CD4-positive, alpha-beta T cell (primary cell): ENCODE data around the gene PRSS35. TPM values are rescaled to one million over a fixed set of nuclear protein-coding genes. Genes with fewer than 3 reads are reported as not detected.
"Not testable (repeated sequence)": the region's sequence is repeated elsewhere in the genome, so short reads cannot be mapped to it uniquely, and the experiment has no call there.

Source experiments
- ATAC-seq: fragments of 200-7000 bp; cut with Tn5 transposase; one replicate; pipeline ENCODE4 v1.10.0; 2022; ENCODE audit warnings: mild to moderate bottlenecking; ENCODE audit not compliant: poor library complexity
- CTCF ChIA-PET: fragments of 350-600 bp; sonication (Branson Sonifier 250); formaldehyde crosslinking; loops from one replicate; lab custom pipeline; 2021; ENCODE audit warnings: antibody characterized with exemption, inconsistent platforms; lab: Charles Lee
- POLR2A ChIA-PET: fragments of 350-600 bp; sonication (Branson Sonifier 250); formaldehyde crosslinking; loops from one replicate; lab custom pipeline; 2021; ENCODE audit warnings: antibody characterized with exemption, inconsistent platforms; lab: Charles Lee
- DNase-seq, 14 experiments: peaks; one replicate each; pipeline ENCODE4 v3.0.0-alpha.2; 2013 to 2020; ENCODE audit warnings: mixed read lengths in 2 of 14
- H3K27ac ChIP-seq, 2 donors: one replicate each; pipeline versions ENCODE4 v1.5.1 to v1.7.0; 2013; ENCODE audit warnings: low read length in 2 of 2, low read depth in 1 of 2, mild to moderate bottlenecking in 1 of 2
- H3K27me3 ChIP-seq, 2 experiments: 1 replicate in 1 of 2; 2 replicates in 1 of 2; pipeline versions ENCODE4 v1.6.1 to v1.7.0; 2013; ENCODE audit warnings: low read length in 2 of 2, control low read depth in 1 of 2, mild to moderate bottlenecking in 1 of 2, moderate library complexity in 1 of 2; ENCODE audit not compliant: insufficient read depth in 2 of 2, control insufficient read depth in 1 of 2
- H3K36me3 ChIP-seq: one replicate; pipeline ENCODE4 v1.6.1; 2013; ENCODE audit warnings: low read length, control low read depth; ENCODE audit not compliant: insufficient read depth
- H3K4me1 ChIP-seq: one replicate; pipeline ENCODE4 v1.6.1; 2013; ENCODE audit warnings: low read length, control low read depth; ENCODE audit not compliant: insufficient read depth
- H3K4me3 ChIP-seq: one replicate; pipeline ENCODE4 v1.5.1; 2013; ENCODE audit warnings: mild to moderate bottlenecking, low read length, moderate library complexity
- H3K9me3 ChIP-seq, 2 experiments: 1 replicate in 1 of 2; 2 replicates in 1 of 2; pipeline versions ENCODE4 v1.6.1 to v1.7.0; 2013; ENCODE audit warnings: low read length in 2 of 2, mild to moderate bottlenecking in 2 of 2, control low read depth in 1 of 2, moderate library complexity in 1 of 2; ENCODE audit not compliant: control insufficient read depth in 1 of 2, insufficient read depth in 1 of 2
- H3K27ac Mint-ChIP-seq: one replicate; pipeline ENCODE4 v1.8.0; 2020; ENCODE audit warnings: mixed read lengths
- H3K27me3 Mint-ChIP-seq: one replicate; pipeline ENCODE4 v1.8.0; 2021; ENCODE audit warnings: mixed read lengths
- H3K36me3 Mint-ChIP-seq: one replicate; pipeline ENCODE4 v1.8.0; 2021; ENCODE audit warnings: low read depth, mixed read lengths
- H3K4me1 Mint-ChIP-seq: one replicate; pipeline ENCODE4 v1.8.0; 2021; ENCODE audit warnings: low read depth, mixed read lengths
- H3K4me3 Mint-ChIP-seq: one replicate; pipeline ENCODE4 v1.8.0; 2020; ENCODE audit warnings: mild to moderate bottlenecking, mixed read lengths
- H3K9me3 Mint-ChIP-seq: one replicate; pipeline ENCODE4 v1.8.0; 2020; ENCODE audit warnings: mixed read lengths
- CTCF ChIP-seq: fragments of 200-600 bp; IDR thresholded peaks from one replicate; pipeline ENCODE4 v1.8.0; 2022; ENCODE audit warnings: antibody characterized with exemption, mild to moderate bottlenecking
- intact Hi-C, 2 experiments: fragments of 100-400 bp; cut with DNase I in 1 of 2; cut with micrococcal nuclease in 1 of 2; formaldehyde crosslinking; loops; one replicate each; pipeline versions ENCODE4 v1.15.1 to v1.9.0; 2023 to 2025; cut with DNase I, micrococcal nuclease
- total RNA-seq, 174 experiments: library from RNA in 2 of 174; stranded (reverse) in 2 of 174; gene quantifications; one replicate each; pipeline ENCODE4 v1.2.3 and lab custom pipeline; 2021 to 2026

The PRSS35 gene
- total RNA-seq, 2 experiments from 2014 or later: not detected

- no peak overlapping the region for H3K27ac Mint-ChIP-seq
- ATAC-seq: no peak
- TF ChIP-seq CTCF: no peak
Observed at GRCh38 chr6:83556871-83557270, 44.5 kb downstream of the PRSS35 start.

GRCh38 chr6:83558975-83559374 is 46.6 kb downstream of the PRSS35 start:
- Mint-ChIP-seq H3K27me3 (peaks cover 5% of the 10 kb centered on the region), H3K4me1 (no peaks in the 10 kb centered on the region), H3K4me3 (no peak overlapping the region), H3K27ac (no peak overlapping the region), H3K36me3 (no peaks in the 10 kb centered on the region), H3K9me3 (peaks cover 3% of the 10 kb centered on the region)
- Histone ChIP-seq H3K27ac (no peak overlapping the region), H3K36me3 (no peaks in the 10 kb centered on the region), H3K27me3 (no peaks in the 10 kb centered on the region), H3K4me3 (no peak overlapping the region), H3K9me3 (peaks cover 0 to 4% of the 10 kb centered on the region in 2 experiments), H3K4me1 (no peaks in the 10 kb centered on the region)
- no peak for DNase-seq
- intact Hi-C loops: no loop called here
- ATAC-seq: no peak
- ChIA-PET POLR2A (no interaction called here), CTCF (no interaction called here)
- no peak for TF ChIP-seq CTCF

More at GRCh38 chr6:83556871-83557270, 44.5 kb downstream of the PRSS35 start:
- CTCF ChIA-PET: no interaction called here
- no peaks in the 10 kb centered on the region for H3K27me3 ChIP-seq
- H3K36me3 ChIP-seq: no peaks in the 10 kb centered on the region
- POLR2A ChIA-PET: no interaction called here
- H3K9me3 ChIP-seq: peaks cover 0 to 4% of the 10 kb centered on the region in 2 experiments
- Mint-ChIP-seq H3K27me3 (peaks cover 5% of the 10 kb centered on the region), H3K9me3 (peaks cover 3% of the 10 kb centered on the region), H3K36me3 (no peaks in the 10 kb centered on the region), H3K4me3 (no peak overlapping the region), H3K4me1 (no peaks in the 10 kb centered on the region)
- intact Hi-C loops: no loop called here
- H3K4me1 ChIP-seq: no peaks in the 10 kb centered on the region
- no peak for DNase-seq
- no peak overlapping the region for H3K4me3 ChIP-seq
- H3K27ac ChIP-seq: no peak overlapping the region

DNA sequence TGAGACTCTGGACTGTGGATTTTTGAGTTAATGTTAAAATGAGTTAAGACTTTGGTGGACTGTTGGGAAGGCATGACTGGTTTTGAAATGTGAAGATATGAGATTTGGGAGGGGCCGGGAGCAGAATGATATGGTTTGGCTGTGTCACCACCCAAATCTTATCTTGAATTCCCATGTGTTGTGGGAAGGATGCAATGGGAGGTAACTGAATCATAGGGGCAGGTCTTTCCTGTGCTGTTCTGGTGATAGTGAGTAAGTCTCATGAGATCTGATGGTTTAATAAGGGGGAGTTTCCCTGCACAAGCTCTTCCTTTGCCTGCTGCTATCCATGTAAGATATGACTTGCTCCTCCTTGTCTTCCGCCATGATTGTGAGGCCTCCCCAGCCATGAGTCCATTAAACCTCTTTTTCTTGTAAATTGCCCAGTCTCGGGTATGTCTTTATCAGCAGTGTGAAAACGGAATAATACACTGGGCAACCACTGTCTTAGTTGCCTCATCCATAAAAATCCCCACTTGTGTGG is 59.4 kb downstream of the PRSS35 start:
- H3K27ac ChIP-seq, H3K4me3 ChIP-seq, H3K27me3 Mint-ChIP-seq, H3K36me3 ChIP-seq, H3K4me3 Mint-ChIP-seq, CTCF ChIA-PET, H3K27me3 ChIP-seq, intact Hi-C loops, H3K36me3 Mint-ChIP-seq, POLR2A ChIA-PET, DNase-seq, H3K4me1 Mint-ChIP-seq, H3K9me3 Mint-ChIP-seq, ATAC-seq, H3K4me1 ChIP-seq, H3K9me3 ChIP-seq, H3K27ac Mint-ChIP-seq: not testable (repeated sequence)

GRCh38 chr6:83574783-83575182 is 62.4 kb downstream of the PRSS35 start:
- H3K9me3 Mint-ChIP-seq: peaks cover 2% of the 10 kb centered on the region
- CTCF ChIA-PET: no interaction called here
- H3K27me3 ChIP-seq: no peaks in the 10 kb centered on the region
- TF ChIP-seq CTCF: no peak
- H3K4me1 Mint-ChIP-seq: no peaks in the 10 kb centered on the region
- H3K27ac Mint-ChIP-seq: no peak overlapping the region
- H3K9me3 ChIP-seq: no peaks in the 10 kb centered on the region
- H3K27me3 Mint-ChIP-seq: no peaks in the 10 kb centered on the region
- H3K4me1 ChIP-seq: no peaks in the 10 kb centered on the region
- no peak overlapping the region for H3K27ac ChIP-seq
- no peaks in the 10 kb centered on the region for H3K36me3 ChIP-seq
- H3K4me3 ChIP-seq: no peak overlapping the region
- no peaks in the 10 kb centered on the region for H3K36me3 Mint-ChIP-seq
- no peak overlapping the region for H3K4me3 Mint-ChIP-seq
- intact Hi-C loops: no loop called here
- POLR2A ChIA-PET: no interaction called here
- ATAC-seq (no peak), DNase-seq (no peak)
